ENCODE results near the gene PTPN13.

Gene PTPN13

DNA sequence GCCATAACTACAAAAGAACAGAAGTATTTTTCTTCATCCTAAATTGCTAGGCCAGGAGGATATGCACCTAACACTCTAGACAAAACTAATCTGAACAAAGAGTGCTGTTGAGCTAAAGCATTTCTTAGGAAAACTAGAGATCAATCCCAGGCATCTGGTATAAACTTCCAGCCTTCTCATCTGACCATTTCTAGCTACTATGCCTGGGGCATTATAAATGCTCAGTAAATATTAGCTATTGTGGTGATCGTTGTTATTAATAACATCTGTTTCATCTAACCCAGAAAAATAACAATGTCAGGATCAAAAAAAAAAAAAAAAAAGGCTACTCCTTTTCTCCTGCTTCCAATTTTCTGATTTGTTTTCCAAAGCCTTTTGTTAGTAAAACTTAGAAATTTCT is 262.8 kb downstream of the PTPN13 start:
- CTCF ChIA-PET: no interaction called here
- DNase-seq (ENCODE audit: low spot score): no peak
- TF ChIP-seq, protein P1, sequence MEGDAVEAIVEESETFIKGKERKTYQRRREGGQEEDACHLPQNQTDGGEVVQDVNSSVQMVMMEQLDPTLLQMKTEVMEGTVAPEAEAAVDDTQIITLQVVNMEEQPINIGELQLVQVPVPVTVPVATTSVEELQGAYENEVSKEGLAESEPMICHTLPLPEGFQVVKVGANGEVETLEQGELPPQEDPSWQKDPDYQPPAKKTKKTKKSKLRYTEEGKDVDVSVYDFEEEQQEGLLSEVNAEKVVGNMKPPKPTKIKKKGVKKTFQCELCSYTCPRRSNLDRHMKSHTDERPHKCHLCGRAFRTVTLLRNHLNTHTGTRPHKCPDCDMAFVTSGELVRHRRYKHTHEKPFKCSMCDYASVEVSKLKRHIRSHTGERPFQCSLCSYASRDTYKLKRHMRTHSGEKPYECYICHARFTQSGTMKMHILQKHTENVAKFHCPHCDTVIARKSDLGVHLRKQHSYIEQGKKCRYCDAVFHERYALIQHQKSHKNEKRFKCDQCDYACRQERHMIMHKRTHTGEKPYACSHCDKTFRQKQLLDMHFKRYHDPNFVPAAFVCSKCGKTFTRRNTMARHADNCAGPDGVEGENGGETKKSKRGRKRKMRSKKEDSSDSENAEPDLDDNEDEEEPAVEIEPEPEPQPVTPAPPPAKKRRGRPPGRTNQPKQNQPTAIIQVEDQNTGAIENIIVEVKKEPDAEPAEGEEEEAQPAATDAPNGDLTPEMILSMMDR (conservative IDR thresholded peaks at IDR 0.05; ENCODE audit: low read depth): no peak
- H3K27ac ChIP-seq: no peak overlapping the region
- POLR2A ChIA-PET (ENCODE audit: low non-redundant PET): no interaction called here

DNA sequence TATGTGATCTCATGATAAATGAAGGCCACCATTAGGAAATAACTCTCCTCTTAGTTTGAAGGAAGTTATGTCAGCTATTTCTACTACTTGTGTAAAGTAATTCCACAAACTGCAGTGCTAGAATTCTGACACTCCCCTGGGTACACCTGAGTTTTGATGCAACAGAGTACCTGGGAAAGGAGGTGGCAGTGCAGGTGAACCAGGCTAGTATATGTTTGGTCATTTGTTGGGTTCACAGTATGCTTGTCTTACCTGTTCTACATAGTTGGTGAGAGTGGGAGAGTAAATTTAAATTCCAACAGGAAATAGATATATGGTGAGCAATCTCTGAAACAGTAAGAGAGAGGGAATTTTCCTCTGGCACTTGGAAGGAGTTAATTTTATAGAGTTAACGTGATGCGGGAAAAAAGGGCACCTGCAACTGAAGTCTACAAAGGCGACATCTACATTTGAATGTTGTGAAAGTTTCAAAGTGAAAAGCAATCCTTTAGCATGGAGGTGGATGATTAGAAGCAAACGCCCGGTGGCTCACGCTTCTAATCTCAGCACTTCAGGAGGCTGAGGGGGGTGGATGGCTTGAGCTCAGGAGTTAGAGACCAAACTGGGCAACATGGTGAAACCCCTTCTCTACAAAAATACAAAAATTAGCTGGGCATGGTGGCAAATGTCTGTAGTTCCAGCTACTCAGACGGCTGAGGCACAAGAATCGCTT is 263.4 kb downstream of the PTPN13 start:
- POLR2A ChIA-PET (ENCODE audit: low non-redundant PET): no interaction called here
- no peak for DNase-seq (ENCODE audit: low spot score)
- CTCF ChIA-PET: interaction anchor here (0.6 kb wide), 1 partner anchor 28 kb away, joined by 4 read pairs; no protein-coding TSS in a partner anchor
- no peak overlapping the region for H3K27ac ChIP-seq
- TF ChIP-seq, protein P1 (conservative IDR thresholded peaks at IDR 0.05; ENCODE audit: low read depth): no peak

All from RWPE1 (cell line).